Dedifferentiated amniotic fluid mesenchymal stem cell (primary cell): ENCODE results near the gene SIK1.
"Not testable (repeated sequence)": the region's sequence is repeated elsewhere in the genome, so short reads cannot be mapped to it uniquely, and the experiment has no call there.

Source experiments
- DNase-seq: peaks from one replicate; pipeline ENCODE4 v3.0.0-alpha.2; 2016; ENCODE audit errors: extremely low spot score

Gene SIK1

DNA sequence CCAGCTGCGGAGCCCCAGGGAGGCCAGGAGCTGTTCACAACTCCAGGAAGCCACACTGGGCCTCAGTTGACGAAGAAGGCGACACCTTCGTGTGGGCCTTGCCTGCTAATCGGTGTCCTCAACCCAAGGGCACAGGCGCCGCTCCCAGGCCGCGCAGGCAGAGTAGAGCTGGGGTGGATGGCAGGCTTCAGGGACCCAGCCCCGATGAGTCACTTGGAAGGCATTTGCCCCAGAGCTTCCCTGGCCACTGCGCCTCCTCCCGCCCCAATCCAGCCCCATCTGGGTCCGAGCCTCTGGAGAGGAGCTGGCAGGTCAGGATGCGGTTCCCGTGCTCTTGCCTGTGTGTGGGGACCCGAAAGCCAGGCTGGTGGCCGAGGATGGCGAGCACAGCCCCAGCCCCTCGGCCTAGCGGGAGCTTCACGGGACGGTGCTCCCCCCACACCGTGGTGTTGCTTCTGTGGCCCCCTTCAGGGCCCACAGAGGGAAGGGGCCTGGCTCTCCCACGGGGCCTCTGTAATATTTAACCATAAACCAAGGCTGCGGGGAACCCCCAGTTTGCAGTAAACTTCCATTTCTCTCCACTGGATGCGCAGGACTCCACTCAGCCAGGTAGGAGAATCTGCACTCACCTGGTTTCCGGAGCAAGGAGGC, 30.0 kb downstream of the SIK1 start:
- not testable (repeated sequence) for DNase-seq

DNA sequence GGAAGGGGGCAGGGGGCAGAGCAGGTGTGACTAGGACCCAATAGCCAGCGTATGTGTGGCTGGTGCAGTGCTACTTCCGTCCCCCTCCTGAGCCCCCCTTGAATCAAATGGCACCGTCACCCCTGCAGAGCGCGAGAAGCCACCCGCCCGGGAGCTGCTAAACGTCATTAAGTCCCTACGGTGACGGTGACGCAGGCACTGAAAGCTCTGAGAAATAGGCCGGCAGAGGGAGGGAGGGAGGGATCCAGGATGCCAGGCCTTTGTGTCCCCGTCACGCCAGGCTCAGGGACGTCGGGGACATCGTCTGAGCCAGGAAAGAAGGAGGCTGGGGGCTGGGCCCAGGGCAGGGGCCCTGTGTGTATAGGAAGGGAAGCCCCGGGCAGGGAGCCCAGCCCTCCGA, 43.6 kb downstream of the SIK1 start:
- DNase-seq: not testable (repeated sequence)

DNA sequence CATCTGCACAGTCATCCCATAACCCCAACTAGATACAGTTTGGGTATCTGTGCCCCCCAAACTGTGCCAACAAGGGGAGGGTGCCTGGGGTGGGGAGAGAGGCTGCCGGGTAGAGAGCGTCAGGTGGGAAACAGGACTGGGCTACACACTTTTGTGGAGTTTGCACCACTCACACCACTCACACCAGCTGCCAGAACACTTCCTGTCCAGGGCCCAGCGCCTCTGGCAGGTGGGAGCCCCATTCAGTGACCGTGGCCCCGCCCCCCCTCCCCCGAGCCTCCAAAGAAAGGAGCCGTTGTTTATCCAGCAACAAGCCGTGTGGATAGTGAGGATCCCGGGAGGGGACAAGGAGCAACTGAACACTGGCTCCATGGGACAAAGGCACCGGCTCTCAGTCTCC, 44.0 kb downstream of the SIK1 start:
- DNase-seq: not testable (repeated sequence)

DNA sequence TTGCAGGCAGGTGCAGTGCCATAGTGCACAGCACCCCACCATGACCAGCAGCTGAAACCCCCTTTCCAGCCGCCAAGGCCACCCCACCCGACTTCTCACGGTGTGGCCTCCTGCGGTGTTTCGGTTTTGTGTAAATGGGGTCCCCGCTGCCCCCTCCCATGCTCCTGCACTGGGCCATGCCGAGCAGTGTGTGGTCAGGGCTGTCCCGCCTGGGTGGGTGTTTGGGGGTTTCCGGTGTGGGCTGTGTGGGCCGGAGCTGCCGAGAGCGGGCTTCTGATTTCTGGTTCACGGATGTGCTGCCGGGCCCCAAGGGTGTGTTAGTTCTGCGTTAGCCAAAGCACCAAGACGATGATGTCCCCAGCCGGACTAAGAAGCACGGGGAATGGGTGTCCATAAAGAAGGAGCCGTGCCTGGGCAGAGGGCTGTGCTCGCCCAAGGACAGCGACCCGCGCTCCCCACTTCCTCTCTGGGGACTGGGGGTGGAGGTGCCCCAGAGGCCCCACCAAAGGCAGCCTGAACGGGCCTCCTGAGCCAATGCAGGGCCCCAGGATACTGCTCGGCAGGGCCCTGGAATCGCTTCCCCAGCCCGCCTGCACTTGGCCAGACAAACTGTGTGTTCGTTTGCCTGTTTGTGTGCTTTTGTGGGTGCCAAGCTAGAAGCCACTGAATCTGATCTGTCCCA, 45.9 kb downstream of the SIK1 start:
- DNase-seq: not testable (repeated sequence)

DNA sequence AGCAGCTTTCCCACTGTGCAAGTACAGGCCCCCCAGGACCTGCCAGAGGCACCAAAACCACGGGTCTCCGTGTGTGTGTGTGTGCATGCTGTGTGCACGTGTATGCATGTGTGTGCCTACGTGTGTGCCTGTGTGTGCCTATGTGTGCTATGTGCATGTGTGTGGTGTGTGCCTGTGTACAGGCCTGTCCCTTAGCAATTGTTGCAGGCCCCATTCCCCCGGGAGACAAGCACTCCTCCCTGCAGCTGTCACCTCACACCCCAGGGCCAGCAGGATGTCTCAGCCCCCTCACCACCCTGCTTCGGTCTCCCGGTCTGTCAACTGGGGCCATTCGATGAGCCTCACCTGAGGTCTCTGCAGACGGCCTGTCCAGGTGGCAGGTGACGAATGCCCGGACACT, 46.6 kb downstream of the SIK1 start:
- not testable (repeated sequence) for DNase-seq

DNA sequence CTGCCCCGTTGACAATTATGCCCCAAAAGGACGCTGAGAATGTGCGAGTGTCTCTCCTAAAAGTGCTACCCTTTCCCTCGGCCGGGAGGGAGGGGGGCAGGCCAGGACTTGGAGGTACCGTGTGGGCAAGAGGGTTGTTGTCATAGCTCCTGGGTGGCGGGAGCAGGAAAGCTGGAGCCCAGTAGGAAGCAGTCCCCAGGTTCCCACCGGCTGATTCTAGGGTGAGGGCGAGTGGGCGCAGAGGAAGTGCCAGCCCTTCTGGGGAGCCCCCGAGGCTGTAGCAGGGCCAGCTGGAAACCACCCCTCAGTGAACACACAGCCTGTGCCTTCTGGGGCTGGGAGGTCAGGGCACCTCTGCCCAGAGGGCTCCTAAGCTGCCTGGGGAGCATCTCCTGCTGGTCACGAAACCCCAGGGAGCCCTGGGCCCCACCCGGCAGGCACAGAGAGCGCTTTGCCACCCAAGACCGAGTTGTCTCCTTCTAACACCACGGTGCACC, 47.3 kb downstream of the SIK1 start:
- DNase-seq: not testable (repeated sequence)

DNA sequence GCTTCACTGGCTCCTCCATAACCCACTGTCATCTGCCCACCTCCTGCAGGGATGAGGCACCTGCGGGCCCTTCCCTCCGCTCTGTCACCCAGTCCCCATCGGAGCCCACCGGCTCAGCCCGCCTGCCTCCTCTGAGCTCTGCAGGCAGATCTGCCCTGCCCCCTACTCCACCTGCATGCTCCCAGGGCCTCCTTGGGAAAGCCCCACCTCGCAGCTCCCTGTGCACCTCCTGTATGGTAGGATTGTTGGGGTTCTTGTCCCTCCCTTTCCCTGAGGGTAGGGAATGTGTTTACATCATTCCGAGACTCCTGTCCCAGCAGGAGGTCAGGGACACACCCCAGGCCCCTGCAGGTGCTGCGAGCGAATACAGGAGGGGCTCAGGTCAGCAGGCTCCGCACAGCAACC, 50.5 kb downstream of the SIK1 start:
- no peak for DNase-seq

DNA sequence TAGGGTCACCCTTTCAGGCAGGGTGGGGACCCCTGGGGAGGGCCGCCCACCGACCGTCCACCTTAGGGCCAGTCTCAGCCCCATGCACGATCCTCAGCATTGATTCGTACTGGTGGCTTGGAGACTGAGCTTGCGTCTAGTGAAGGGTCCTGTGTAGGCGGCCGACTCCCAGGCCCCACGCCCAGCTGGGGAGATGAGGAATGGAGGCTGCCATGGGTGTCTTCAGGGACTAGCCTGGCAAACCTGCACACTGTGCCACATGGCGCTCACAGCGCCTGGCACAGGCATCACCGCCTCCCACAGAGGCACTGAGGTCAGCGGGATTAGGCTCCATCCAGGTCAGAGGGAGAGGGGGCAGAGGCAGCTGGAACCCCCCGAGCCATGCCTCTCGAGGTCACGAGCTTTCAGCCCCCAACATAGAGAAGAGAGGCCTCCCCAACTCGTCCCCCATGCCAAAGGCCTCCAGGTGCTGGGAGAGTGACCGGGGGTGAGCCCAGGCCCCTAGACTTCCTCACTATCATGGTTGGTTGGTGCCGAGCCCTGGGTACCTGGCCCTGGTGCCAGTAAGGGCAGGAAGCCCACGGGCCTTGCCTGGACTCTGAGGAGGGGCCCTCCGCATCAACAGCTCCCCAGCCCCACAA, 51.0 kb downstream of the SIK1 start:
- DNase-seq: no peak

DNA sequence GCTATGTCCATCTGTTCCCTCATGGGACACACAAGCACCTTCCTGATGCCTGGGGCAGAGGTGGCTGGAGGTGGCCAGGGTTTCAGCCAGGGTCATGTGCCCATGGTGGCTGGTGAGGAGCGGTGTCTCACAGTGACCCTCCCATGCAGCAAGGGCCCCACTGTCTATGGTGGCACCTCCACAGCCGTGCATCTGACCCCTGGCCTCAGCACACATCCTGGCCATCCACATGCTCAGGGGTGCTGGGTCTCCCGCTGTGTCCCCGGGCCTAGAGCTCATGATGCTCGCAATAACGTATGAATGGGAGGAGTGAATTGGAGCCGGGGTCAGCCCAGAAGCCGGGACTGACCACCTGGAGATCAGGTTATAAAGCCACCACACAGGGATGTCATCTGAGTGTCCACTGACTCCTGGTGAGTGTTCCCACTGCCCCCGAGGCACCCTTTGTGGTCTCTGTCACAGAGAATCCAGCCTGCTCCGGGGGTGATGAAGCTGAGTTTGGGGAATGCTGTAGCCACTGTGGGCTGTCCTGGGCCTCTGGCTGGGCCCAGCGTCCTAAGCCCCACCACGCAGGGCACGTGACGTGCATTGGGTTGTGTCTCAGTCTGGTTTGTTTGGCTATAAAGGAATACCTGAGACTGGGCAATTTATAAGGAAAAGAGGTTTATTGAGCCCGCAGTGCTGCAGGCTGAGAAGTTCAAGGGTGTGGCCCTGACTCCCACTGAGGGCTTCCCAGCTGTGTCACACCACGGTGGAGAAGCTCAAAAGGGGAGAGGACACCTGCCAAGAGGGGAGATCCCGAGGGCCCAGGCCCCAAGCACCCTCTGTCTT, 51.7 kb downstream of the SIK1 start:
- DNase-seq: no peak

DNA sequence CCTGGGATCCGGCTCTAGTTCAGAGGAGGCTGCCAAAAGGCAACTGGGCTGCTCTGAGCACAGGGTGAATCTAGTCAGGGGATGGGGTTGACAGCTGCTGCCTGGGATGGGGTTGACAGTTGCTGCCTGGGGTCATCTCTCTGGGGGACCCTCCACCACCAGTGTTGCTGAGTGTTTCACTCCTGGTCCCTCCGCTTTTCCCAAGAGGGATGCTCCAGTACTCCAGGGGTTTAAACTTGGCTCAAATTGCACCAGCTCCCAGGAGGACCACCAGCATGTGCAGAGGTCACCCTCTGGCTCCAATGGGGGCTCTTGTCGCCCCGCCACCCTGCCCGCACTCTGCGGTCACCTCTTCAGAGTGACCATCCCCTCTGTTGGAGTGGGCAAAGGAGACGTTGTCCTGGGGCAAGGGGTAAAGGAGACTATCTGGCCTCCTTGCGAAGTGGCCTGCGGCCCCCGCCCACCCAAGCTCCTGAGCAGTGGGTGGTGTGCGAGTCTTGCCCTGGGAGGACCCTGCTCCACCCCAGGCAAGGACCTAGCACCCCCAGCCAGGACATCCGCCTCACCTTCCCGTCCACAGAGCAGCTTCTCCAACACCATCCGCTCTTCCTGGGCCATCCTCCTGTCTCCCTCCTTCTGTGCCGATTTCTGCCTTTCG, 52.6 kb downstream of the SIK1 start:
- no peak for DNase-seq

DNA sequence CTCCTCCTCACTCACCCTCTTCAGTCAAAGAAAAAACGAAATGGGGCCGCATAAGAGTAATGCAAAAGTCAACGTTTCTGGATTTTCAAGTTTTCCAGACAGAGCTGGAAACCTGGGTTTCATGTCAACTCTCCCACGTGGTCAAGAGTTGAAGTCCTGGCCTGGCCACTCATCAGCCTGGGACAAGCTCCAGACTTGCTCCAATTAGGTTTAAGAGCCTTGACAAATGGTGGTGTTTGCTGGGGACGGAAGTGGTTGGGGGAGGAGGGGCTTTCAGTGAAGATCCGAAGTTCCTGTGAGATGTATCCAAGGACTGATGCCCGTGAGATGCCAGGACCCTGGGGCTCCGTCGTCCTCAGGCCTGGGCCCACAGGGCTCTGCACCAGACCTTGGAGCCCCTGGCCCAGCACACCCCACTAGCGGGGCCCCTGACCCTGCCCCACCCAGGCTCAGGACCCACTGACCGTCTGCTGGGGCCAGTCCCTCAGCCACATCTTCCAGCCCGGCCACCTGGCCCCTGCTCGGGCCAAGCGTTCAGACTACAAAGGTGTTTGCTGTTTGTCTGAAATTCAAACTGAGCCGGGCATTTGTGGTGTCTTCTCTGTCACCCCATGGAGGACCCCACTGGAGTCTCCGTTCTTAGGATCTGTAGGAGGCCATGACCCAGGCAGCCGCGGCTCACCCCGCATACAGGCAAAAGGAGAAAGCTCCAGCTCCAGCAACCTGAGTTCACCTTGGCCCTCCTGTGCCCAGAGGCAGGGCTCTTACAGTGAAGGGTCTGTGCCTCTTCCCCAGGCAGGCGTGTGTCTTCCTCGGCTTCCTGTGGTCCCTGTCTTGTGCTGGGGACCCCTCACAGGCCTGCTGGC, 53.3 kb downstream of the SIK1 start:
- no peak for DNase-seq

DNA sequence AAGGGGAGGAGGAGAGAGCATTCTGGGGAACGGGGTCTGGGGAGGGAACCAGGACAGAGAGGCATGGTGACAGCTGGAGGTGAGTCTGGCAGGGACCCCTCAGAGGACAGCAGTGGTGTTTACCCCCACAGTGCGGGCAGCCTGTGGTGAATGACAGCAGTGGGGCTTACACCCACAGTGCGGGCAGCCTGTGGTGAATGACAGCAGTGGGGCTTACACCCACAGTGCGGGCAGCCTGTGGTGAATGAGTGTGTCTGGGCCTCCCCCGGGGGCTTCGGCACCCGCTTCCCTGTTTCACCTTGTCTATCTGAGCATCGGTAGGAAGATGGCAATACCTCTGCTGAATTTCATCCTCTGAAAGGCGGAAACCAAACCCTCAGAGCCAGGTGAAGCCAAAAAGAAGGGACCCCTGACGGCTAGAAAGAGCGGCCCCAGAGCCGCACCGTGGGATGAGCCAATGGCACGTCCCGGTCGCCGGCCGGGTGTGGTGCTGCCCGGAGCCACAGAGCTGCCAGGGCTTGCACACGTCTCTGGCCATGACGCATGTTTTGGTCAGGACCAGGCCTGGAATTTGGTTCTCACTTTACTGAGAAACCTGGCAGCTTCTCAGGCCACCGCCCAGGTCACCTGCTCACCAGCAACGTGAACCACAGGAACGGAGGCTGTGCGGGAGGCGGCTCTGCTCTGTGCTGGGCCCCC, 54.1 kb downstream of the SIK1 start:
- no peak for DNase-seq

DNA sequence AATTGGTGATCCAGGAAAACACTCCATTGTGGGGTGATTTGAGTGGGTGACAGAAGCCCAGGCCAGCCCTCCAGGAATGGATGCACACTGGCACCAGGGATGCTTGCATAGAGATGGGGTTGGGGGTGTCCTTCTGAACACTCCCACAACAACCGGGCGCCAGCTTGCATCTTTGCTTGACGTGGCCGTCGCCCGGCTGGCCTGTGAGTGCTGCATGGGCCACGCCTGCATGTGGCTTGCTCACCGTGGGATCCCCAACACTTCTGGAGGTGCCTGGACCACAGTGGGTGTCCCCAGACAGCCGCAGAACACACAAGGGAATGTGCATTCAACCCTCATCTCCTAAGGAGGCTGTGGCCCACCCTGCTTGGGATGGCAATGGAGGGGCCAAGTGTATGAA, 55.1 kb downstream of the SIK1 start:
- no peak for DNase-seq

DNA sequence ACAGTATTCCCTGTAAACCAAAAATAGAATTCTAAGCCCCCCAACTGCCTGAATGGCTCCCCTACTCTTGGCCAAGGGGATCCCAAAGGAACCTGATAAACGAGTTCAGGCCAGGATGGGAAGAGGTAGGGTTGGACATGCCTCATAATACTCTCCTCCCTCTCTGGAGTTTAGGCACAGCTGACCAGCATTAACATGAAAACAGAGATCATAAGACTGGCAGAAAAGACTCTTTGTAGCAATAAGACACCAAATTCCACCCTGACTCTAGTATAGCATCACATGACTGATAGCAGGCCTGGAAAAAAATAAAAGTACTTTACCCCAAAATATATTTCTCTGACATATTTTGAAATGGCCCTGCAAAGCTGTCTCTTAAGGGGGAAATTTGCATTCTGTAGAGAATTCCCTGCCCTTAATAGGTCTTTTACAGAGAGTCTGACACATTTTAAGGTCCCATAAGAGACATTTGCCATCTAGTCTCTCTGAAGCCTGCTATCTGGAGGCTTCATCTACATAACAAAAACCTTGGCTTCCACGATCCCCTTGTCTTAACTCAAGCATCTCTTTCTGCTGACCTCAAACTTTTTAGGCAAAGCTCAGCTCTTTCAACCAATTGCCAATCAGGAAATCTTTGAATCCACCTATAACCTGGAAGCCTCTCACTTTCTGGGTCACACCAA, 55.9 kb downstream of the SIK1 start:
- no peak for DNase-seq

DNA sequence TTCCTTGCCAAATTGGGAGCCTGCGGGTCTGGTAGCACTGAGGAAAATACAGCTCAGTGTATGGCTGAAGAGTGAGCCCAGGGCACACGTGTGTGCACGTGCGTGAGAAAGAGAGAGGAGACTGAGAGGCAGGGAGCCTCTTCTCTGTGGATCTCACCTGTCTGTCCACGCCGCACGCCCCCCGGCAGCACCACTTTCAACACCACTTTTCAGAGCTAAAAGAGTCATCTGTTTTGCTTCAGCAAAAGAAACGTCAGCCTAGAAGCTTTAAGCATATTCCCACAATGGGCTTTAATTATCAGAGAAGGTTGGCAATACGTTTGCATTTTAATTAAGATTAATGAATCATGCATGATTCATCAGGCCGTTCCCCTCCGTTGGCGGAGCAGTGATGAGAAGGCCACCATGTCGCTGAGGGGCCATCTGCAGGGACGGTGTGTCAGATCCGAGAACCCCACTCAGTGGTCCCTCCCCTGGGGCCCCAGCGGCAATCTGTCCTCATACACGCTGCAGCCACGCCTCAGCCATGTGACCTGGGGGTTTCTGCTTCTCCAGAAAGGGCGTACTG, 56.8 kb downstream of the SIK1 start:
- no peak for DNase-seq

DNA sequence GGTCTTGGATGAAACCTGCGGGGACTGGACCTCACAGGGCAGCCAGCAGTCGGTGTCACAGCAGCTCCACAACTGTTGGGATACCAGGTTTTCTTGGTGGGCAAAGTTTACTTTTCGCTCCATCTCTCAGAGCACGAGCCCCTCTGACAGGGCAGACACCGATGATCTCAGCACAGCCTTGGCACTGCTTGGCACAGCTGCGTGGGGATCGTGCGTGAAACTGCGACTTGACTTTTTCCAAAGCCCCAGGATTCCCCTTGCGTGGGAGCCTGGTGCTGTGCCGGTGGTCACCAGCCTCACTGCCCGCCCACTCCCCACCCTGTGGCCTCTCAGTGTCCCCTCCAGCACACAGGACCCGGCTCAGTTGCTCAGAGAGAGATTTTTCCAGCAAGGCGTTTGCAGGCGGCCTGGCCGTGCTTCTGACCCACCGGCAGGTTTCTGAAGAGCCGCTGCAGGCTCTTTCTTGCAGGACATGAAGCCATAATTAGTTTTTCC, 57.3 kb downstream of the SIK1 start:
- no peak for DNase-seq

DNA sequence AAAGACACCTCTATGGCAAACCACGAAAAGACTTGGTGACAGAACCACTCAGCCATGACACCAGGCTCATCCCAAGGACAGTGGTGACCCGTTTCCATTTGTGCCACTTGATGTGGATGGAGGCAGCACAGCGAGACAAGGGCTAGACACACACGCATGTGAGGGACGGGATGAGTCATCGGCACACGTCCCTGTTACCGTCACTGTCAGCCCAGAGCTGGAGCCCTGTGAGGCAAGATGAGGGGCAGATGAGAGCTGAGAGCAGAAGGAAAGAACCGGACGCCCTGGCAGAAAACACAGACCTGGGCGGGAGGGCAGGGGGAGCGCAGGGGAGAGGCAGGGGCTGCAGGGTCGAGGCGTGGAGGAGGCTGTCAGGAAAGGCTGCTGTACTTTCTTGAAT, 57.8 kb downstream of the SIK1 start:
- DNase-seq: no peak

DNA sequence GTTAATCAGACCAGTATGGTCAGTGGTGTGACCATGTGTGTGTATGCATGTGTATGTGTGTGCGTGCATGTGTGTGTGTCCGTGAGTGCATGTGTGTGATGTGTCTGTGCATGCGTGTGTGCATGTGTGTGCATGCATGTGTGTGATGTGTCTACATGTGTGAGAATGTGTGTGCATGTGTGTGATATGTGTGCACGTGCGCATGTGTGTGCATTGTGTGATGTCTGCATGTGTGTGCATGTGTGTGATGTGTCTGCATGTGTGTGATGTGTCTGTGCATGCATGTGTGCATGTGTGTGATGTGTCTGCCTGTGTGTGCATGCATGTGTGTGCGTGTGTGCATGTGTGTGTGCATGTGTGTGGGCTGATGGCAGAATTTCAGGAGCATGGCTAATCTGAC, 58.2 kb downstream of the SIK1 start:
- no peak for DNase-seq

DNA sequence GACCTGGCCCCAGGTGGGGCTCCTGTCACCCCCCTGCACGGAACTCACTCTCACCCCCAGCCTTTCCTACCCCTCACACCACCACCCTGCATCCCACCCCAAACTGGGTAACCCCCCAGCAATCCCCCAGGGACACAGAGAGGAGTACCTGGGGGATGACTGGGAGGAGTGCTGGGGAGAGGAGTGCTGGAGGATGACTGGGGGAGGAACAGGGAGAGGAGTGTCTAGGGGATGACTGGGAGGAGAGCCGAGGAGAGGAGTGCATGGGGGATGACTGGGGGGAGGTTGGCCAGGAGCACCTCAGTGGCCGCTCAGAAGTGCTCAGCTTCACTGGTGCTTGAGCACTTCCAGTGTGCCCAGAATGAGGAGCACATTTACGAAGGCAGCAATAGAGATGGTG, 59.1 kb downstream of the SIK1 start:
- no peak for DNase-seq
